Sigmoid colon (tissue), 3 donors: Measurements from ENCODE around the gene EIPR1.

Experiments used
- POLR2A ChIP-seq, 2 donors: fragments of 450-650 bp; IDR thresholded peaks; one replicate each; pipeline ENCODE4 v1.6.1; 2016; ENCODE audit warnings: antibody characterized with exemption in 2 of 2, mild to moderate bottlenecking in 2 of 2, moderate library complexity in 2 of 2
- TF ChIP-seq, protein P1 (sequence below), 4 experiments: fragments of 450-650 bp in 3 of 4; fragments of 200-600 bp in 1 of 4; IDR thresholded peaks; one replicate each; pipeline ENCODE4 v1.5.1; 2016 to 2019; ENCODE audit warnings: antibody characterized with exemption in 4 of 4, mild to moderate bottlenecking in 3 of 4, moderate library complexity in 2 of 4

DNA sequence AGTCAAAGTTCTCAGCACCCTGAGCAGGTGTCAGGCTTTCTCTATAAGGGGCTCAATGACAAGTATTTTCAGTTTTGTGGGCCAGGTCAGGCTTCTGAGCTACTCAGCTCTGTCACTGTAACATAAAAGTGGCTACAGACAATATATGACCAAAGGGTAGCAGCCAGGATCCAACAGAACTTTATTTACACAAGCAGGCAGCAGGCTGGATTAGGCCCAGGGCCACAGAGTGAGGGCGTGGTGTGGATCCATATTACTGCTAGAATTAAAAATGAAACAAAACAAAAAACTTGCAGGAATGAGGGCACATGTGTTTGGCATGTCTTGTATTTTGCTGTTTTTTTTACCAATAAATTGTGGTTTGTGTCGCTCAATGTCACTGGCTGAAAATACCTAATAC, 143.7 kb downstream of the EIPR1 start:
- TF ChIP-seq, protein P1, sequence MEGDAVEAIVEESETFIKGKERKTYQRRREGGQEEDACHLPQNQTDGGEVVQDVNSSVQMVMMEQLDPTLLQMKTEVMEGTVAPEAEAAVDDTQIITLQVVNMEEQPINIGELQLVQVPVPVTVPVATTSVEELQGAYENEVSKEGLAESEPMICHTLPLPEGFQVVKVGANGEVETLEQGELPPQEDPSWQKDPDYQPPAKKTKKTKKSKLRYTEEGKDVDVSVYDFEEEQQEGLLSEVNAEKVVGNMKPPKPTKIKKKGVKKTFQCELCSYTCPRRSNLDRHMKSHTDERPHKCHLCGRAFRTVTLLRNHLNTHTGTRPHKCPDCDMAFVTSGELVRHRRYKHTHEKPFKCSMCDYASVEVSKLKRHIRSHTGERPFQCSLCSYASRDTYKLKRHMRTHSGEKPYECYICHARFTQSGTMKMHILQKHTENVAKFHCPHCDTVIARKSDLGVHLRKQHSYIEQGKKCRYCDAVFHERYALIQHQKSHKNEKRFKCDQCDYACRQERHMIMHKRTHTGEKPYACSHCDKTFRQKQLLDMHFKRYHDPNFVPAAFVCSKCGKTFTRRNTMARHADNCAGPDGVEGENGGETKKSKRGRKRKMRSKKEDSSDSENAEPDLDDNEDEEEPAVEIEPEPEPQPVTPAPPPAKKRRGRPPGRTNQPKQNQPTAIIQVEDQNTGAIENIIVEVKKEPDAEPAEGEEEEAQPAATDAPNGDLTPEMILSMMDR (IDR thresholded peaks at IDR 0.05), result no peak
- TF ChIP-seq POLR2A (IDR thresholded peaks at IDR 0.05), result no peak
